Trophoblast cell (in vitro differentiated cells and primary cell): ENCODE data around the gene RAD9A.

Experiments
- DNase-seq, 2 donors: peaks; one replicate each; pipeline ENCODE4 v3.0.0-alpha.2; 2016
- H2AFZ ChIP-seq: 2 replicates; pipeline ENCODE4 v1.6.1; 2013; ENCODE audit warnings: low read length, moderate library complexity, mild to moderate bottlenecking; ENCODE audit not compliant: insufficient read depth, poor library complexity
- H2AK5ac ChIP-seq: 2 replicates; pipeline ENCODE4 v1.6.1; 2013; ENCODE audit warnings: mild to moderate bottlenecking, low read length
- H2BK120ac ChIP-seq: 2 replicates; pipeline ENCODE4 v1.6.1; 2013; ENCODE audit warnings: low read length, mild to moderate bottlenecking, moderate library complexity; ENCODE audit not compliant: insufficient read depth, poor library complexity
- H2BK12ac ChIP-seq: 2 replicates; pipeline ENCODE4 v1.6.1; 2013; ENCODE audit warnings: mild to moderate bottlenecking, low read length, moderate library complexity
- H2BK5ac ChIP-seq: 2 replicates; pipeline ENCODE4 v1.6.1; 2013; ENCODE audit warnings: low read length, low read depth, moderate library complexity, mild to moderate bottlenecking; ENCODE audit not compliant: poor library complexity
- H3K14ac ChIP-seq: 2 replicates; pipeline ENCODE4 v1.6.1; 2013; ENCODE audit warnings: mild to moderate bottlenecking, low read length
- H3K18ac ChIP-seq: 2 replicates; pipeline ENCODE4 v1.6.1; 2013; ENCODE audit warnings: mild to moderate bottlenecking, low read length
- H3K23ac ChIP-seq: 2 replicates; pipeline ENCODE4 v1.6.1; 2013; ENCODE audit warnings: low read length
- H3K27ac ChIP-seq: 2 replicates; pipeline ENCODE4 v1.5.1; 2013; ENCODE audit warnings: low read depth, mild to moderate bottlenecking, inconsistent platforms, low read length, moderate library complexity
- H3K27me3 ChIP-seq: 2 replicates; pipeline ENCODE4 v1.6.1; 2013; ENCODE audit warnings: inconsistent platforms, mild to moderate bottlenecking, low read length, moderate library complexity; ENCODE audit not compliant: insufficient read depth
- H3K36me3 ChIP-seq, 2 experiments: 1 replicate in 1 of 2; 2 replicates in 1 of 2; pipeline ENCODE4 v1.6.1; 2013; ENCODE audit warnings: low read length in 2 of 2, mild to moderate bottlenecking in 2 of 2, moderate library complexity in 1 of 2; ENCODE audit not compliant: insufficient read depth in 2 of 2, control insufficient read depth in 1 of 2
- H3K4ac ChIP-seq: 2 replicates; pipeline ENCODE4 v1.6.1; 2013; ENCODE audit warnings: low read depth, mild to moderate bottlenecking, low read length, moderate library complexity
- H3K4me1 ChIP-seq, 2 experiments: 1 replicate in 1 of 2; 2 replicates in 1 of 2; pipeline ENCODE4 v1.6.1; 2013; ENCODE audit warnings: low read length in 2 of 2, mild to moderate bottlenecking in 2 of 2, moderate library complexity in 1 of 2; ENCODE audit not compliant: insufficient read depth in 2 of 2, control insufficient read depth in 1 of 2
- H3K4me2 ChIP-seq: 2 replicates; pipeline ENCODE4 v1.6.1; 2013; ENCODE audit warnings: inconsistent platforms, mild to moderate bottlenecking, low read length, moderate library complexity
- H3K4me3 ChIP-seq: 2 replicates; pipeline ENCODE4 v1.5.1; 2013; ENCODE audit warnings: mild to moderate bottlenecking, low read depth, low read length, inconsistent platforms
- H3K79me1 ChIP-seq: one replicate; pipeline ENCODE4 v1.6.1; 2013; ENCODE audit warnings: low read length
- H3K79me2 ChIP-seq: 2 replicates; pipeline ENCODE4 v1.6.1; 2013; ENCODE audit warnings: low read length, mild to moderate bottlenecking; ENCODE audit not compliant: control insufficient read depth, insufficient read depth, poor library complexity
- H3K9ac ChIP-seq: 2 replicates; pipeline ENCODE4 v1.6.1; 2013; ENCODE audit warnings: mild to moderate bottlenecking, low read length
- H3K9me3 ChIP-seq: 2 replicates; pipeline ENCODE4 v1.6.1; 2013; ENCODE audit warnings: low read depth, mild to moderate bottlenecking, control low read depth, inconsistent platforms, low read length; ENCODE audit not compliant: insufficient read depth
- H4K12ac ChIP-seq: 2 replicates; pipeline ENCODE4 v1.6.1; 2013; ENCODE audit warnings: low read depth, mild to moderate bottlenecking, low read length, moderate library complexity
- H4K8ac ChIP-seq: 2 replicates; pipeline ENCODE4 v1.6.1; 2013; ENCODE audit warnings: low read depth, mild to moderate bottlenecking, low read length, moderate library complexity
- H4K91ac ChIP-seq: one replicate; pipeline ENCODE4 v1.6.1; 2013; ENCODE audit warnings: low read depth, mild to moderate bottlenecking, low read length, moderate library complexity
- WGBS: extraction: QIAGEN DNeasy Blood & Tissue Kit; methylation state at CpG from one replicate; pipeline ENCODE4 v1.1.7; 2013; ENCODE audit warnings: missing lambda C conversion rate; ENCODE audit not compliant: insufficient read length, insufficient coverage; ENCODE audit errors: extremely low coverage; 5-methylcytosine and 5-hydroxymethylcytosine counted together

RAD9A gene

GRCh38 chr11:67409261-67409666, 17.5 kb downstream of the RAD9A start:
- no peak overlapping the region for H3K9ac ChIP-seq
- H3K4me3 ChIP-seq, result no peak overlapping the region
- no peaks in the 10 kb centered on the region for H3K27me3 ChIP-seq
- H2AFZ ChIP-seq, result no peak overlapping the region
- no peak overlapping the region for H2BK5ac ChIP-seq
- WGBS, result no CpG with 5 or more reads among the region's 24 CpGs
- peaks cover 0 to 2% of the 10 kb centered on the region in 2 experiments for H3K4me1 ChIP-seq
- H3K23ac ChIP-seq, result no peak overlapping the region
- H4K8ac ChIP-seq, result no peak overlapping the region
- no peak for DNase-seq
- H2BK12ac ChIP-seq, result no peak overlapping the region
- no peak overlapping the region for H3K14ac ChIP-seq
- H3K27ac ChIP-seq, result no peak overlapping the region
- no peaks in the 10 kb centered on the region for H3K9me3 ChIP-seq
- H2AK5ac ChIP-seq, result no peak overlapping the region
- H3K79me2 ChIP-seq, result no peaks in the 10 kb centered on the region
- H3K36me3 ChIP-seq, result no peaks in the 10 kb centered on the region
- no peak overlapping the region for H3K18ac ChIP-seq
- no peak overlapping the region for H3K4me2 ChIP-seq
- H3K79me1 ChIP-seq, result no peaks in the 10 kb centered on the region
- no peak overlapping the region for H4K12ac ChIP-seq
- H2BK120ac ChIP-seq, result no peak overlapping the region
- no peak overlapping the region for H4K91ac ChIP-seq
- no peak overlapping the region for H3K4ac ChIP-seq

- DNase-seq, result no peak
- H3K23ac ChIP-seq, result no peak overlapping the region
- no peak overlapping the region for H3K27ac ChIP-seq
- no peak overlapping the region for H2BK5ac ChIP-seq
- H2AFZ ChIP-seq, result no peak overlapping the region
- H3K4me1 ChIP-seq, result no peaks in the 10 kb centered on the region
- no peak overlapping the region for H3K4me2 ChIP-seq
- no peak overlapping the region for H3K14ac ChIP-seq
- H2AK5ac ChIP-seq, result no peak overlapping the region
- no peak overlapping the region for H4K91ac ChIP-seq
- H3K4ac ChIP-seq, result no peak overlapping the region
- H3K4me3 ChIP-seq, result no peak overlapping the region
- peaks cover under 1% of the 10 kb centered on the region for H3K27me3 ChIP-seq
- no peak overlapping the region for H3K9ac ChIP-seq
- H3K79me1 ChIP-seq, result no peaks in the 10 kb centered on the region
- H3K36me3 ChIP-seq, result no peaks in the 10 kb centered on the region
- no peak overlapping the region for H3K18ac ChIP-seq
- no peak overlapping the region for H2BK120ac ChIP-seq
- H2BK12ac ChIP-seq, result no peak overlapping the region
- WGBS, result no CpG with 5 or more reads among the region's 13 CpGs
- H3K79me2 ChIP-seq, result no peaks in the 10 kb centered on the region
- no peaks in the 10 kb centered on the region for H3K9me3 ChIP-seq
- H4K12ac ChIP-seq, result no peak overlapping the region
- no peak overlapping the region for H4K8ac ChIP-seq
Observed at GRCh38 chr11:67409781-67410368, 18.1 kb downstream of the RAD9A start.

- H3K9ac ChIP-seq, result no peak overlapping the region
Observed at GRCh38 chr11:67410369-67410831, 18.6 kb downstream of the RAD9A start.

DNA sequence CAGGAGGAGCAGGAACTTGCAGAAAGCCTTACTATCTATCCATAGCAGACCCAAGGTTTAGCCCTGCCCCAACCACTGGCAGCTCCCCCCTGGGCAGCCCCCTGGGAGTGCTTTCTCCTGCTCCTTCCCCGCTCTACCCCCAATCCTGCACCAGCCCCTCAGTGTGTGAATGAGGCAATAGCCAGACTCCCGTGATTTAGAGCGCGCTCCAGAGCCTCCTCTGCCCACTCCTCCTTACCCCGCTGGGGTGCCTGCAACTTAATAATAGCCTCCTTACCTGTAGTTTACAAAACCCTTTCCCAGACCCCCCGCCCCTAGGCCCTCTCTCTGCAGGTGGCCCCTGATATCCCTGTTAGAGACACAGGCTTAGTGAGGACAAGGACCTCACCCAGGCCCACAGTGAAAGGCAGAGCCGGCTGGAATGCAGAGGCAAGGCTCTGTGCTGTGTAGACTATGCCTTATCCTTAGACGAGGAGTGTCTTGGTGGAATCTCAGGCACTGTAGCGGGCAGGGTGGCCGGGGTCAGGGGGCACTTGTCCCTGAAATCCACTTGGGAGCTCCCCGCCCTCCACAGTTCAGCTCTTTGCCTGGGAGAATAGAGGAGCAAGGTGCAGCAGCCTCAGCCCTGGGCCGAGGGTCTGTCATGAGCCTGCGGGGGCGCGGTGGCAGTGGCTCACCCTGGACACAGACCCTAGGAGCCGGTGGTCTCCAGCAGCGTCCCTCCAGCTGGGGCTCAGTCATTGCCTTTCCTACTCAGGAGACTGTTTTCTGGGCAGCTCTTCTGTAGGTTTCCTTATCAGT, 19.4 kb downstream of the RAD9A start:
- Histone ChIP-seq H4K91ac (no peak overlapping the region), H2BK12ac (no peak overlapping the region), H3K27ac (no peak overlapping the region), H3K4me2 (no peak overlapping the region), H3K23ac (no peak overlapping the region), H4K8ac (no peak overlapping the region), H3K4ac (no peak overlapping the region), H3K9ac (no peak overlapping the region), H3K18ac (no peak overlapping the region), H3K9me3 (no peaks in the 10 kb centered on the region), H2BK5ac (no peak overlapping the region), H3K79me1 (no peaks in the 10 kb centered on the region), H3K14ac (no peak overlapping the region), H3K79me2 (no peaks in the 10 kb centered on the region), H2AFZ (no peak overlapping the region), H2AK5ac (no peak overlapping the region), H3K27me3 (peaks cover 5% of the 10 kb centered on the region), H3K4me1 (peaks cover 0 to 4% of the 10 kb centered on the region in 2 experiments), H2BK120ac (no peak overlapping the region), H3K4me3 (no peak overlapping the region), H3K36me3 (no peaks in the 10 kb centered on the region), H4K12ac (no peak overlapping the region)
- DNase-seq, result no peak
- no CpG with 5 or more reads among the region's 17 CpGs for WGBS

More at GRCh38 chr11:67410369-67410831, 18.6 kb downstream of the RAD9A start:
- H2BK12ac ChIP-seq, result no peak overlapping the region
- H3K79me1 ChIP-seq, result no peaks in the 10 kb centered on the region
- no peak overlapping the region for H4K12ac ChIP-seq
- H2AK5ac ChIP-seq, result no peak overlapping the region
- H2AFZ ChIP-seq, result no peak overlapping the region
- no peak for DNase-seq
- no peak overlapping the region for H3K14ac ChIP-seq
- H3K4me3 ChIP-seq, result no peak overlapping the region
- H3K27ac ChIP-seq, result no peak overlapping the region
- no peak overlapping the region for H3K18ac ChIP-seq
- no peak overlapping the region for H4K8ac ChIP-seq
- H3K4me1 ChIP-seq, result no peaks in the 10 kb centered on the region
- H2BK5ac ChIP-seq, result no peak overlapping the region
- no peak overlapping the region for H3K4ac ChIP-seq
- H3K4me2 ChIP-seq, result no peak overlapping the region
- no peak overlapping the region for H4K91ac ChIP-seq
- no peaks in the 10 kb centered on the region for H3K79me2 ChIP-seq
- no peaks in the 10 kb centered on the region for H3K36me3 ChIP-seq
- H3K9me3 ChIP-seq, result no peaks in the 10 kb centered on the region
- no peak overlapping the region for H3K23ac ChIP-seq
- H2BK120ac ChIP-seq, result no peak overlapping the region
- peaks cover 5% of the 10 kb centered on the region for H3K27me3 ChIP-seq
- WGBS, result no CpG with 5 or more reads among the region's 15 CpGs
